ENCODE data around the gene CBX2. TPM values are rescaled to one million over a fixed set of nuclear protein-coding genes. Genes with fewer than 3 reads are reported as not detected.

The CBX2 gene
- total and polyA plus RNA-seq, 4 donors = 1.4 to 13.5 (median 3.0) TPM

DNA sequence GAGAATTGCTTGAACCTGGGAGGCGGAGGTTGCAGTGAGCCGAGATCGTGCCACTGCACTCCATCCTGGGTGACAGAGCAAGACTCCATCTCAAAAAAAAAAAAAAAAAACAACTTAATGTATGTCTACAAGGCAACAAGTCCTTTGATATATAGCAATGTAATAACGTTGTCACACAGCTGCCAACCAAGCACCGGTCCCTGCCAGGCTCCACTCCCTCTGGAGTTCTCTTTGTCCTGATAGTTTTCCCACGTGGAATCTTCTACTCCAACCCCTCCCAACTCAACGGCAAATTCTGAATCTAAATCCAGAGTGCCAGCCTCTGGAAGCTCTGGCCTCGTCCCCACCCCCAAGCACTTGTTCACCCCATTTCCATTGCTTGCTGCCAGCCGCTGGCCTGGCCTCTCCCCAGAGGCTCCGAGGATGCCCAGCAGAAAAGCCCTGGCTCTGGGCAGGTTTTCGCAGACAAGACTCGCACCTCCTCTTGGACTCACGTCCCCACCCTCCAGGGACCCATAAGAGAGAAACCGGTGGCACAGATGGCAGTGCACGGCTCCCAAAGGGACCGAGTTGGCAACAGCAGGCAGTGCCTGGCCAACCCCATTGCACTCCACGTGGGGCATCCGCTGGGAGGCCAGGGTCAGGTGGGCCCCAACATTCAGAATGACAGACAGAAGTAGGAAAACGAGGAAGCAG is 15.9 kb upstream of the CBX2 start:
- Histone ChIP-seq H3K36me3 (ENCODE audit: control insufficient read depth in 4 of 4, insufficient read depth in 4 of 4, low read length in 4 of 4) (no peaks in the 10 kb centered on the region), H3K4me3 (no peak overlapping the region), H3K9ac (ENCODE audit: insufficient read depth in 1 of 2, low read length in 2 of 2) (no peak overlapping the region), H3K9me3 (ENCODE audit: control insufficient read depth in 4 of 4, insufficient read depth in 3 of 4, low read length in 3 of 4) (no peaks in the 10 kb centered on the region), H3K27ac (ENCODE audit: low read depth in 1 of 2, low read length in 1 of 2) (no peak overlapping the region), H3K4me1 (ENCODE audit: control insufficient read depth in 5 of 5, insufficient read depth in 5 of 5, low read length in 5 of 5) (no peaks in the 10 kb centered on the region), H3K27me3 (ENCODE audit: control insufficient read depth in 3 of 3, insufficient read depth in 3 of 3, low read length in 2 of 3) (no peaks in the 10 kb centered on the region)
- ATAC-seq (ENCODE audit: insufficient read depth, low FRiP score) (no peak), DNase-seq (no peak)
- WGBS, 2 donors = 84 to 91% methylated on average over 19 of the region's 19 CpGs
- no peak for TF ChIP-seq CTCF (IDR thresholded peaks at IDR 0.05; ENCODE audit: control extremely low read depth, extremely low read depth)

GRCh38 chr17:79765708-79766107 is 12.2 kb upstream of the CBX2 start:
- no peak for ATAC-seq (ENCODE audit: insufficient read depth, low FRiP score)
- no peak overlapping the region for H3K4me3 ChIP-seq
- no peak for DNase-seq
- H3K4me1 ChIP-seq (ENCODE audit: control insufficient read depth in 5 of 5, insufficient read depth in 5 of 5, low read length in 5 of 5) = no peaks in the 10 kb centered on the region
- H3K27ac ChIP-seq (ENCODE audit: low read depth in 1 of 2, low read length in 1 of 2) = no peak overlapping the region
- H3K9ac ChIP-seq (ENCODE audit: insufficient read depth in 1 of 2, low read length in 2 of 2) = no peak overlapping the region
- no peaks in the 10 kb centered on the region for H3K9me3 ChIP-seq (ENCODE audit: control insufficient read depth in 4 of 4, insufficient read depth in 3 of 4, low read length in 3 of 4)
- WGBS, 2 donors = 85% methylated on average over 3 of the region's 3 CpGs
- H3K36me3 ChIP-seq (ENCODE audit: control insufficient read depth in 4 of 4, insufficient read depth in 4 of 4, low read length in 4 of 4) = no peaks in the 10 kb centered on the region
- TF ChIP-seq CTCF (IDR thresholded peaks at IDR 0.05; ENCODE audit: control extremely low read depth, extremely low read depth) = no peak
- H3K27me3 ChIP-seq (ENCODE audit: control insufficient read depth in 3 of 3, insufficient read depth in 3 of 3, low read length in 2 of 3) = no peaks in the 10 kb centered on the region

- ATAC-seq (ENCODE audit: insufficient read depth, low FRiP score) (no peak), DNase-seq (no peak)
- Histone ChIP-seq H3K4me1 (ENCODE audit: control insufficient read depth in 5 of 5, insufficient read depth in 5 of 5, low read length in 5 of 5) (no peaks in the 10 kb centered on the region), H3K36me3 (ENCODE audit: control insufficient read depth in 4 of 4, insufficient read depth in 4 of 4, low read length in 4 of 4) (no peaks in the 10 kb centered on the region), H3K4me3 (no peak overlapping the region), H3K9ac (ENCODE audit: insufficient read depth in 1 of 2, low read length in 2 of 2) (no peak overlapping the region), H3K27ac (ENCODE audit: low read depth in 1 of 2, low read length in 1 of 2) (no peak overlapping the region), H3K9me3 (ENCODE audit: control insufficient read depth in 4 of 4, insufficient read depth in 3 of 4, low read length in 3 of 4) (no peaks in the 10 kb centered on the region), H3K27me3 (ENCODE audit: control insufficient read depth in 3 of 3, insufficient read depth in 3 of 3, low read length in 2 of 3) (no peaks in the 10 kb centered on the region)
- TF ChIP-seq CTCF (IDR thresholded peaks at IDR 0.05; ENCODE audit: control extremely low read depth, extremely low read depth) = no peak
- WGBS, 2 donors = 75 to 86% methylated on average over 28 of the region's 28 CpGs
Observed at GRCh38 chr17:79769570-79770506, 8.1 kb upstream of the CBX2 start.

All from lung (tissue), 12 donors.